B cell (primary cell): ENCODE results near the gene TUBB4B.

Experiments
- CTCF ChIP-seq: fragments of 200-600 bp; IDR thresholded peaks from one replicate; pipeline ENCODE4 v1.8.0; 2022; ENCODE audit warnings: antibody characterized with exemption, mild to moderate bottlenecking
- EZH2 ChIP-seq: IDR thresholded peaks from 2 replicates; pipeline ENCODE4 v1.6.1; 2012; ENCODE audit warnings: borderline replicate concordance, low read depth, mild to moderate bottlenecking, moderate library complexity, low read length; ENCODE audit not compliant: insufficient read depth, poor library complexity, severe bottlenecking

- TF ChIP-seq CTCF = no peak
- TF ChIP-seq EZH2 = no peak
Observed at GRCh38 chr9:137247135-137247915, 6.2 kb downstream of the TUBB4B start.
